NCI-H2107 treated with DMSO at 0.1 percent for 48 hours (cell line): Measurements from ENCODE around the gene ZNF569.
"Not testable (repeated sequence)": the region's sequence is repeated elsewhere in the genome, so short reads cannot be mapped to it uniquely, and the experiment has no call there.

Experiments used
- DNase-seq: peaks from one replicate; lab custom pipeline; 2025; ENCODE audit not compliant: unreplicated experiment; lab: John Stamatoyannopoulos, UW

Gene ZNF569

DNA sequence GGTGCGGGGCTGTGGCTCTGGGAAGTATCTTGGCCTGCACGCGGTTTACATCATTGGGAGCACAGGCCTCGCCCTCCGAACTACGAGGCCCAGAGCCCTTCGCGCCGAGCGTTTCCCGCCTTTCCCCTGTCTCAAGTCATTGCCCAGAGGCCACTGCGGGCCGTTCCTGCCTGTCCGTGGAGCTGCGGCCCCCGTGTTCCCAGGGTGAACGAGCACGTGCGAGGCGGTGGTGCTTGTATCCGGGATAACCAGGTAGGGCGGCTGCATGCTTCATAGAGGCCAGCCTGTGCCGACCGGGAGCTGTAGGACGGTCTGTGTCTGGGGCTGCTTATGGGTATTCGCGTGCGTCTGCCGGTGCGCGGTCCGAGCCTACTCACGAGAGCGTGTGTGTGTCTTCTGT, 63.8 kb downstream of the ZNF569 start:
- DNase-seq: no peak

DNA sequence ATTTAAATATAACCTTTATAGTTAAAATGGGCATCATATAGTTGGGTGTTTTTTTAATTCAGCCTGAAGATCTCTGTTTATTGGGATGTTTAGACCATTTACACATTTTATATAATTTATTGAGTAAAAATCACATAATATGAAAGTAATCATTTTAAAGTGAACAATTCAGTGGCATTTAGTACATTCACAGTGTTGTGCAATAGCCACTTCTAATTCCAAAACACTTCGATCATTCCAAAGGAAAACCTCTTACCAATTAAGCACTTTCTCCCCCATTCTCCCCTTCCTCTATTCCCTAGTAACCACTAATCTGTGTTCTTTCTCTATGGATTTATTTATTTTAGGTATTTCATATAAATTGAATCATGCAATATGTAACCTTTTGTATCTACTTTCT, 66.2 kb downstream of the ZNF569 start:
- DNase-seq: no peak

DNA sequence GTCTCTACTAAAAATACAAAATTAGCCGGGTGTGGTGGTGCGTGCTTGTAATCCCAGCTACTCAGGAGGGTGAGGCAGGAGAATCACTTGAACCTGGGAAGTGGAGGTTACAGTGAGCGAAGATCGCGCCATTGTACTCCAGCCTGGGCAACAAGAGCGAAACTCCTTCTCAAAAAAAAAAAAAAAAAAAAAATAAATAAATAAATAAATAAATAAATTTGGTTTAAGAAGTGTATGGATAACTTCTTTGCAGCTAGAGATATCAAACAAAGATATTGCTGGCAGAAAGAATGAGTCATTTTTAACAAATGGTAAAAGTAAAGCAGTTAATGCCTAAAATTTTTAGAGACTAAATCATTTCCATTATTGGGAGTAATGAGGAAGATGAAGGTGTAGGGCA, 75.8 kb downstream of the ZNF569 start:
- not testable (repeated sequence) for DNase-seq

DNA sequence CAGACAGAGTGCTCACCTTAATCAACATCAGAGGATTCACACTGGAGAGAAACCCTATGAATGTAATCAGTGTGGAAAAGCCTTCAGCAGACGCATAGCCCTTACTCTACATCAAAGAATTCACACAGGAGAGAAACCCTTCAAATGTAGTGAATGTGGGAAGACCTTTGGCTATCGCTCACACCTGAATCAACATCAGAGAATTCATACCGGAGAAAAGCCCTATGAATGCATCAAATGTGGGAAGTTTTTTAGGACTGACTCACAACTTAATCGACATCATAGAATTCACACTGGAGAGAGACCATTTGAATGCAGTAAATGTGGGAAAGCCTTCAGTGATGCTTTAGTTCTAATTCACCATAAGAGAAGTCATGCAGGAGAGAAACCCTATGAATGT, 78.0 kb downstream of the ZNF569 start:
- DNase-seq: no peak

DNA sequence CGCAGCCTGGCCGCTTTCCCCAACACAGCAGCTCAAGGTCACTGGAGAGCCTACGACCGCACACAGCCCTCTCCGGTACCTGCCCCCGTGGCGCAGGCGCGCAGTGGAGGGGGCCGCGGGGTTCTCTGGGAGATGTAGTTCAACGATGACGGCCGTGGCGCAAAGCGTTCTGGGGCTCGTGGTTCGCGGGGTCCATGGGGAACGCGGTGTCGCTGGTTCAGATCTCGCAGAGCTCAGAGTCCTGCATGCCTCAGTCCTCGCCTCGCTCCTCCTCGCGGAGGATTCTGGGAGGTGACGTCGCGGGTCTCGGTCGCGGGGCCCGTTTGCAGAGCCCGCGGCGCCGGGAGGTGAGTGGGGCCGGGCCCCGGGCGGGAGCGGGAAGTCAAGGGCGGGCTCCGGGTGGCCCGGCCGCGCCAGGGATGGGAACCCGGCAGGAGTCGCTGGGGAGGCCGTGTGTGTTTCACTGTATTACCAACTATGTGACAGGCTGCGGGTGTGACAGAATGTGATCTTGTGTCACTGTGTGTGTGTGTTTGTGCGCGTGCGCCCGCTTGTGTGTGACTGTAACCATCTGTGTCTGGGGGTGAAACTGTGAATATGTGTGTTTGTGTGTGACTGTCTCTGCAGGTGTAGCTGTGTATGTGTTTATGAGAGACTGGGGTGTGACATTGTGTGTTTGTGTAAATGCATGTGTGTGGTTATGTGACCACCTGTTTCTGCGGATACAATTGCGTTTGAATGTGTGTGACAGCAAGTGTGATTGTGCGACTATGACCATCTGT, 96.2 kb downstream of the ZNF569 start, which contains the start of gene ZNF527:
Gene ZNF527, plus strand, starts transcription at position 220 of the 782 bp plus-strand sequence. CDS start 3,100 bp downstream, outside the sequence.
- peak; percentile 93 for DNase-seq

DNA sequence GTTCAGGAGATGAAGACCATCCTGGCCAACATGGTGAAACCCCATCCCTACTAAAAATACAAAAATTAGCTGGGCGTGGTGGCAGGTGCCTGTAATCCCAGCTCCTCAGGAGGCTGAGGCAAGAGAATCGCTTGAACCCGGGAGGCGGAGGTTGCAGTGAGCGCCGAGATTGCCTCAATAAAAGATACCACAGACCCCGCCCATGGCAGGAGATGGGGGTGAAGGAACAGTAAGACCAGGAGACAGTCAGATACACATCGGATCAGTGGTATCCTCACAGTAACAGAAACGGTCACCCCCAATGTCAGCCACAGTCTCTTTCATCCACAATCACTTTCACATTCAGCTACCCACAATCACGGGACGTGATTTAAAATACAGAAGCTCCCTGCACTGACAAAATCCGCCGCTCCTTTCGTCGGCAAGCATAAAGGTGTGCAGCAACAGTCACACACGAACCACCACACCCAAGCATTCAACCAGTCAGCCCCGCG, 96.8 kb downstream of the ZNF569 start:
- DNase-seq: not testable (repeated sequence)

DNA sequence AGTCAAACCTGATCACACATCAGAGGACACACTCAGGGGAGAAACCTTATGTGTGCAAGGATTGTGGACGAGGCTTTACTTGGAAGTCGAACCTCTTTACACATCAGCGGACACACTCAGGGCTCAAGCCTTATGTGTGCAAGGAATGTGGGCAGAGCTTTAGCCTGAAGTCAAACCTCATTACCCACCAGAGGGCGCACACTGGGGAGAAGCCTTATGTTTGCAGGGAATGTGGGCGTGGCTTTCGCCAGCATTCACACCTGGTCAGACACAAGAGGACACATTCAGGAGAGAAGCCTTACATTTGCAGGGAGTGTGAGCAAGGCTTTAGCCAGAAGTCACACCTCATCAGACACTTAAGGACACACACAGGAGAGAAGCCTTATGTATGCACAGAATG, 104.5 kb downstream of the ZNF569 start:
- no peak for DNase-seq

DNA sequence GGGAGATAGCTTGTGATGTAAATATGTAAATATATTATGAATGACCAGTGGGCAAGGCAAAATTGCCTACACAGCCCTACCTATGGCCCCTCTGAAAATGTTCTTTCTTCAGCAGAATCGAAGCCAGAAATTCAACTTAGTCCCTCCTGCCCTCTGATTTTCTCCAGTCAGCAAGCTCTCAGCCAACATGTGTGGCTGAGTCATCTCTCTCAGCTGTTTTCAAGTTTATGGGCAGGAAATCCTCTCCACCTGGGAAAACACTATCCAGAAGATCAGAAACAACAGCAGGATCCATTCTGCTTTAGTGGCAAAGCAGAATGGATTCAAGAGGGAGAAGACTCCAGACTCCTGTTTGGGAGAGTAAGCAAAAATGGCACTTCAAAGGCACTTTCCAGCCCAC, 105.2 kb downstream of the ZNF569 start:
- DNase-seq: no peak
